ENCODE results near the gene NUB1.

DNA sequence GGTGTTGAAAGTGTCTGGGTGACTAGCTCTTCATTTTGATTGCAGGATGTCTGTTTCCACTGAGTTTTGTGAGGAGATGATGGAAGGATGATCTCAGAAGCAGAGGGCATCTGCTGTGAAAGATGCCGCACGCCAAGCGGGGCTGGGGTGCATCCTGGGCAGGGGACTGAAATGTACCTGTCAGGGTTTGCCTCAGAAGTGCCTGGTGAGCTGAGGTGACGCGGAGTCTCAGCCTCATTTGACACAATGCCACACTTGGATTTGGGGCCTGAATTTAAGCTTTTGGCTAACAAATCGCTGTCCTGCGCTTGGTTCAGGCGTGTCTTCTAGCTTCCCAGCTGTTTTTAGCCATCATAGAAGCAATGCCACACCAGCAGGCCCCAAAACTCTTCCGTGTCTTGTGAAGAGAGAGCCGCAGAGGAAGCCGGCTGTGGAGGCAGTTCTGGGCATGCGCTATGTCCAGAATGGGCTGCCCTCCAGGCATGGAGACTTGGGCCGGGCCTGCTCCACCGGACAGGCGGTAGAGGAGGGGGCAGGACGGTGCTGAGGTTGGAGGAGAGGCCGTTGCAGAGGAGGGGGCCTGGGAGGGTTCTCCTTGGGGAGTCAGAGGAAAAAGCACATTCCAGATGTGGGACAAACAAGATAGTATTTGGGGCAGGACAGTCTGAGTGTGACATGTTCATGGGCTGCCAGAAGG is 37.0 kb downstream of the NUB1 start:
- TF ChIP-seq SUZ12 (IDR thresholded peaks at IDR 0.05; ENCODE audit: extremely low read depth, insufficient read depth, insufficient read length): no peak
- TF ChIP-seq YY1 (IDR thresholded peaks at IDR 0.05; ENCODE audit: insufficient read depth, insufficient read length): no peak

All from NT2/D1 (cell line).